NCI-H2227 treated with DMSO at 0.1 percent for 48 hours (cell line): ENCODE measurements around the gene ABCC5.
A peak's percentile ranks its signal among the peaks of the same experiment; 100 is the strongest.

Experiments
- DNase-seq: peaks from one replicate; lab custom pipeline; 2025; lab: John Stamatoyannopoulos, UW

ABCC5 gene

GRCh38 chr3:183922421-183922820 lies 95.3 kb downstream of the ABCC5 start:
- DNase-seq, result no peak

- no peak for DNase-seq
Measured at GRCh38 chr3:183921096-183921495, 96.6 kb downstream of the ABCC5 start.

DNA sequence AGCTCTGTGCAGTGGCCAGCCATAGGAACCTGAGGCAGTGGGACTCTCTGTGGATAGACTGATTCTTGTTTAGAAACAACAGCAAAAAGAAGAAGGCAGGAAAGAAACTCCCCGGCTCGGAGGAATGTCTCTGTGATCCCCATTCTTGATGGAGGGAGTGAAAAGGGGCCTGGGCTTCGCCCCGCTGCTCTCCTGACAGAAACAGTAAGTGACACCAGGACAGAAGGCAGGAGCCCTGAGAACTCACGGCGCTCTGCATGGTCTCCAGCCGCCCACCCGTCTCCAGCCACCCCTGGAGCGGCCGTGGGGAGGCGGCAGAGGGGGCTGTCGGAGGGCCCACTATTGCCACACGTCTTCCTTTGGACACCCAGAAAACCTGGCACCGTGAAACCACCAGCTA lies 97.3 kb downstream of the ABCC5 start:
- no peak for DNase-seq

GRCh38 chr3:183918178-183918577 lies 99.5 kb downstream of the ABCC5 start:
- no peak for DNase-seq

DNA sequence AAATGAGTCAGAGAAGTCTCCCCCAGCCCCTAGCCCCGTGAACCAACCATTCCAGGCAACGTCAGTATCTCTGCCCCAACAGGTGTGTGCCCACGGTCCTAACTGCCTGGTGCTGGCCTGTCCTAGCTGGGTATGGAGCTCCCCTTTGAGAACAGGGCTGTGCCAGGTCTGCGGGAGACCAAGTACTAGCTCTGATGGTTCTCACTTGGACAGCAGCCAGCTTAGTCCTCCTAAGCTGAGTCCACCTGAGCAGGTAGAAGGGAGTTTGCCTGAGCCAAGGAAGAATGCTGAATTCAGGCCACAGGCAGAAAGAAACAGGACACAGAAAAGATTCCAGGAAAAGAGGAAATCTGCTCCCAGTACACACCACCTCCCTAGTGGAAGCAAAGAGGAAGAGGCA lies 99.9 kb downstream of the ABCC5 start:
- DNase-seq, result no peak

- DNase-seq, result no peak
Measured at GRCh38 chr3:183914856-183915255, 102.8 kb downstream of the ABCC5 start.

GRCh38 chr3:183913580-183913920 lies 104.1 kb downstream of the ABCC5 start:
- no peak for DNase-seq

GRCh38 chr3:183912895-183913579 lies 104.6 kb downstream of the ABCC5 start:
- no peak for DNase-seq

DNA sequence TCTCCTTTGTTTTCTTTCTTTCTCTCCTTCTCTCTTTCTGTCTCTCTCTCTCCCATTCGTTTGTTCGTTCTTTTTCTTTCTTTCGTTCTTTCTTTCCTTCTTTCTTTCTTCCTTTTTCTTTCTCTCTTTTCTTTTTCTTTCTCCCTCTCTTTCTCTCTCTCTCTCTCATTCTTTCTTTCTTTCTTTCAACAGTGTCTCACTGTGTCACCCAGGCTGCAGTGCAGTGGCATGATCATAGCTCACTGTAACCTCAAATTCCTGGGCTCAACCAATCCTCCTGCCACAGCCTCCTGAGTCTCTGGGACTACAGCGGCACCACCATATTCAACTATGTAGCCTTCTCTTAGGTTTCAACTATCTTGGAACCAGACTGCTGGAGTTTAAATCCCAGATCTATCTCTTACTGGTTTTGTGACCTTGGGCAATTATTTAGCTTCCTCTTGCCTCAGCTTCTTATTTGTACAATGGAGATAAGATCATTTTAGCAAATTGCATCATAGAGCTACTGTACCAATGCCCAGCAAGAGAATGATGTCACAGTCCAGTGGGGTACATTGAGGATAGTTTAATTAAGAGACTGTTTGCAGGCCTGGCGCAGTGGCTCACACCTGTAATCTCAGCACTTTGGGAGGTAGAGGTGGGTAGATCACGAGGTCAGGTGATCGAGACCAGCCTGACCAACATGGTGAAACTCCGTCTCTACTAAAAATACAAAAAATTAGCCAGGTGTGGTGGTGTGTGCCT lies 105.7 kb downstream of the ABCC5 start:
- no peak for DNase-seq

DNA sequence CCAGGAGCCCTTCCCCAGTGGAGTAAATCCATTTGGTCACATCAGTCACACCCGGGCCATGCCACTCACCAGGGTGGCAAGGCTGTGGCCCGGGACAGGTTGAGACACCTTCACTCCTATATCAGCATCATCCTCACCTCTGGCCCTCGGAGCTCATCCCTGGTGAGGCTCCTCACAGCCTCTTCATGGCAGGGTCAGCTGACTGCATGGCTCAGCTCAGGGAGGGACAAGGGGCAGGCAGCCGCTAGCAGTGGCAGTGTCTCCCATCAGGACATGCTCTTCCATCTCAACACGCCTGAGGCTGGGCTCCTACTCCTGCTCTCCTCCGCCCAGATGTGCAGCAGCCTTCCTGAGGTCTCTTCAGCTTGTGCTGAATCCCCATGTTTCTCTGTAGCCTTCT lies 106.6 kb downstream of the ABCC5 start:
- DNase-seq, result no peak

- DNase-seq, result no peak
Measured at GRCh38 chr3:183909030-183909600, 108.6 kb downstream of the ABCC5 start.

DNA sequence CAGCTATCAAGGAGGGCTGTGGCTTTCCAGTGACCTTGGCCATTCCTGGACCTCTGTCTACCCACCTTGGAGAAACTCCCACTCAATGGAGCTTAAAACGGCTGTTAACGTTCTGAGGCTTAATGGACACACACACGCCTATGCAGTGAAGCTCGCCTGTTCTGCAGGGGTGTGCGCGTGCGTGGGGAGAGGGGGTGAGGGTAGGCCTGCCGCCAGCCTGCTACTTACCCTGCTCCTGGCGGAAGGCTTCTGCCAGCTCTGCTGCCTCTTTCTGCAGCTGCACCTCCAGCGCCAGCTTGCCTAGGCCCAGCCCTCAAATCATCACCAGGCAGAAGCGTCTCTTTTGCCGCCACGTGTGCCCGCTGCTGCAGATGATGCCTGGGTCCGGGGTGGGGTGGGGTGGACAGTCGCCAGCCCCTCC lies 109.8 kb downstream of the ABCC5 start:
- no peak for DNase-seq

DNA sequence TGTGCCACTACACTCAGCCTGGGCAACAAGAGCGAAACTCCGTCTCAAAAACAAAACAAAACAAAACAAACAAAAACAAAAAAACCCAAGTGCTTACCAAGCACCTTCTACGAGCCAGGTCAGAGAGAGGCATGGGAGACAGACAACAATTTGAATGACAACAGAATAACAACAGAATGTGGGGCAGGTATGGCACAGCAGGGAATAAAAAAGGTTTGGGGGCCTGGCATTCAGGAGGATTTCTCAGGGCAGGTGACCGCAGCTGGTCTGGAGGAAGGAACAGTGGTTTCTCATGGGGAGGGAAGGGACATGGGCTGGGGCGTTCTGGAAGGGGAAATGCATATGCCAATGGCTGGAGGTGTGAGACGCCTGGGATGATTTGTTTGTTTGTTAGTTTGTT lies 110.5 kb downstream of the ABCC5 start:
- no peak for DNase-seq

DNA sequence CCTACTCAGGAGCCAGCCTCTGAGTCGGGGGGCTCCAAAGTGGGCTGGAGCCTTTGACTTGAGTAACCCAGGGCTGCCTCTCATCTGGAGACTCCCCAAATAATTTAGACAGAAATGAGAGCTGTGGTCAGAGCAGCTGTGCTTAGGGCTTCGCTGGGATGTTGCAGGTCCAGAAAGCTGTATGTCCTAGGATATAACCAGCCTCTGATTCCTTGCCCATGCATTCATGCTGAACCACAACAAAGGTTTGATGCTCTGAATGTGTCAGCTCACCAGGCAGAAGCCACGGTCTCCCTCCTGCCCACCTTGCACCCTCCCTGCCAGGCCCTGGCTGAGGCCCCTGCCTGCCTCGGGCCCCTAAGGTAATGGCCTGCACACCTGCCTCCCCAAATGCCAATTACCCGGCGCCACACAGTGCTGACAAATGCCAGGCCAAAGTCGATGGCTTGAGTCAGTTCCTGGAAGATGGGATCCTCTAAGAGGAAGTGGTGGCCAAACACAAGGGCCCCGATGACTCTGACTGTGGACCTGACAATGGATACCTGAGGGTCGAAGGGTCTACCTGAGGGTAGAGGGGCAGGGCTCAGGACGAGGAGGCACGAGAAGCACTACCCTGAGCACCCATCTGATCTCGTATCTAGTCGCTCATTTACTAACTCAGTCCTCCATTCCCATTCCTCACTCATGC lies 111.3 kb downstream of the ABCC5 start:
- no peak for DNase-seq

- no peak for DNase-seq
Measured at GRCh38 chr3:183904833-183905780, 112.6 kb downstream of the ABCC5 start.

DNA sequence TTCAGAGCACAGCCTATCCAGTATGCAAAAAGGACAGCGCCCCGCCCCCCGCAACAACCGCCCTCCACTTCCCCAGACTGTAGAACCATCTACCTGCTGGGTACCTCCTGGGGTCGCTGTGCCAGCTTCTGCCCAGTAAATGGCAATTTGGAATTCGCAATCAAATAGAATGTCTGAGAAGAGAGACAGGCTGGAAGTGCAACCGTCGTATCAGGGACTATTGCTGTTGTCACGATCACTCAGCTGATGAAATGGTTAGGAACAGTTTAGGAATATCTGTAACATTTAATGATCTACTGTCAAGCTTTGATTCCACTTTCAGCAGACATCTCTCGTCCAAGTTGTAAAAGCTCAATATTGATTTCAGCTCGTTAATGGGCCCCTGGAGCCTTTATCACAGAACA lies 119.7 kb downstream of the ABCC5 start:
- DNase-seq, result no peak

- no peak for DNase-seq
Measured at GRCh38 chr3:183897606-183898005, 120.1 kb downstream of the ABCC5 start.

DNA sequence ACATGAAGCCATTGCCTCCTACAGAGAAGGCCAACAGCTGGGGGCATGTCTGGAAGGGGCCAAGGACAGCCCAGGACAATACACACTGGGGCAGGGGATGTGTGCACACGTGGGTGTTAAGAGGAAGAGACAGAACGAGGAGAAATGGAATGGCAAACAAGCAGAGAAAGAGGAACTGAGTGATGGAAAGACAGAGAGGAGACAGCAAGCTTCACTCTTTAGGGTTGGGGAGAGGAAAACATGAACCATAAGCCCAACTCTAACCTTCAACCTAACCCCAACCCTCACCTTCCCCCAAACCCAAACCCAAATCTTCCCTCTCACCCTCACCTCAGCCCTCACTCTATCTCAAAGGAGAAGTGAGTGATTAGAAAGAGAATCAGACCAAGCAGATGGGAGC lies 121.1 kb downstream of the ABCC5 start:
- DNase-seq, result no peak

DNA sequence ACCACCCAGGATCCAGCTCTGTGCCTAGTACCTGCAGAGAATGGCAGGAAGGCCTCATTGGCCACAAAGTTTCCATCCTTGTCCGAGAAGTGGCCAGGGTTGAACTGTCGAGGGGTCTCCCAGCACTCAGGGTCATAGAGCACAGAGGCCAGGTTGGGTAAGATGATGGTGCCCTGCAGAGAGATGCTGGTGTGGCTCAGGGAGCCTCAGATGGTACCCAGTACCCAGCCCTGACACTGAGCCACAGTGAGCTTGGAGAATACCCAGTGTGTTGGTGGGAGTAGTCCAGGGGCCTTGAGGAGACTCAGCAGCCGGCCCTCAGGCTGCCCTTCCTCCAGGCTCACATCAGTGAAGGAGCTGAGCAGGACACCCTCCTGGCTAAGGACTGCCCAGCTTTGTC lies 121.5 kb downstream of the ABCC5 start:
- no peak for DNase-seq

GRCh38 chr3:183895774-183896173 lies 121.9 kb downstream of the ABCC5 start:
- DNase-seq, result no peak

DNA sequence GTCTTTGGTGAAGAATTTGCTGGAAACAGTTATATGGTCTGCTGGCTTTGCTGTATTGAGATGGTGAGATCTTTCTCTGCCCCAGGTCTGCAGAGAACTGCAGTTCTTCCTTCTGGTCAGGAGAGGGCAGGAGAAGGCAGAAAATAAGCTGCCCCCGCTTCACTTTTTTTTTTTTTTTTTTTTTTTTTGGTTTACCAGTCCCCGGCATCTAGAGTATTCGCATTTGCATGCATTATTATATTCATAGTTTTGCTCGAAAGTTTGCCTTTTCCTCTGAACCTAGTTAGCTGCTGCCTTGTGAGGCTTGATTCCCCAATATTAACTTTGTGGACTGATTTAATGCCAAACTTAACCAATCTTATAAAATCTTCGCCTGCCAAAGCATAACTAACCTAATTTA lies 122.4 kb downstream of the ABCC5 start:
- DNase-seq, result peak; percentile 58
